ENCODE results near the gene FNDC11.
"Not testable (repeated sequence)": the region's sequence is repeated elsewhere in the genome, so short reads cannot be mapped to it uniquely, and the experiment has no call there.

The FNDC11 gene

GRCh38 chr20:63567386-63568169 lies 13.6 kb downstream of the FNDC11 start:
- DNase-seq (ENCODE audit: low spot score) = no peak

- DNase-seq (ENCODE audit: low spot score) = no peak
These were observed 14.4 kb downstream of the FNDC11 start for GRCh38 chr20:63568170-63568981.

GRCh38 chr20:63568986-63569949 lies 15.3 kb downstream of the FNDC11 start:
- DNase-seq (ENCODE audit: low spot score) = no peak

- DNase-seq (ENCODE audit: low spot score) = no peak
These were observed 16.5 kb downstream of the FNDC11 start for GRCh38 chr20:63570281-63571086.

- DNase-seq (ENCODE audit: low spot score) = not testable (repeated sequence)
These were observed 17.1 kb downstream of the FNDC11 start for GRCh38 chr20:63571087-63571478.

GRCh38 chr20:63572071-63572787 lies 18.3 kb downstream of the FNDC11 start:
- no peak for DNase-seq (ENCODE audit: low spot score)

GRCh38 chr20:63572788-63573646 lies 19.1 kb downstream of the FNDC11 start:
- peak; percentile 57 for DNase-seq (ENCODE audit: low spot score)

- DNase-seq (ENCODE audit: low spot score) = no peak
These were observed 19.7 kb downstream of the FNDC11 start for GRCh38 chr20:63573647-63574131.

GRCh38 chr20:63574156-63574828 lies 20.3 kb downstream of the FNDC11 start, which contains the start of gene HELZ2:
TSS of gene HELZ2 (minus strand) at chr20:63574239. CDS start at chr20:63572385, 1,854 bp downstream.
- peak; percentile 83 for DNase-seq (ENCODE audit: low spot score)

- no peak for DNase-seq (ENCODE audit: low spot score)
These were observed 21.1 kb downstream of the FNDC11 start for GRCh38 chr20:63574829-63575743.

- no peak for DNase-seq (ENCODE audit: low spot score)
These were observed 22.4 kb downstream of the FNDC11 start for GRCh38 chr20:63576311-63576710.

- no peak for DNase-seq (ENCODE audit: low spot score)
These were observed 23.4 kb downstream of the FNDC11 start for GRCh38 chr20:63577317-63577894.

- DNase-seq (ENCODE audit: low spot score) = no peak
These were observed 24.5 kb downstream of the FNDC11 start for GRCh38 chr20:63578224-63579016.

GRCh38 chr20:63579017-63579694 lies 25.2 kb downstream of the FNDC11 start:
- no peak for DNase-seq (ENCODE audit: low spot score)

- DNase-seq (ENCODE audit: low spot score) = no peak
These were observed 27.0 kb downstream of the FNDC11 start for GRCh38 chr20:63580796-63581461.
